RWPE1 (cell line): Measurements from ENCODE around the gene EMC8.

ENCODE experiments used
- CTCF ChIA-PET: fragments of 350-600 bp; sonication (Branson Sonifier 250); formaldehyde crosslinking; extraction: SDS; loops from one replicate; lab custom pipeline; 2021; lab: Yijun Ruan, JAX
- POLR2A ChIA-PET: fragments of 400-600 bp; formaldehyde crosslinking; extraction: SDS; loops from one replicate; lab custom pipeline; 2020; ENCODE audit warnings: antibody characterized with exemption; ENCODE audit not compliant: low non-redundant PET; lab: Yijun Ruan, JAX
- DNase-seq: peaks from one replicate; pipeline ENCODE4 v3.0.0; 2012; ENCODE audit warnings: low spot score
- H3K27ac ChIP-seq: fragments of 450-650 bp; 2 replicates; pipeline ENCODE4 v1.5.1; 2017
- CTCF ChIP-seq: fragments of 450-650 bp; conservative IDR thresholded peaks from 2 replicates; pipeline ENCODE4 v1.5.1; 2017; ENCODE audit warnings: low read depth, mild to moderate bottlenecking

The EMC8 gene

DNA sequence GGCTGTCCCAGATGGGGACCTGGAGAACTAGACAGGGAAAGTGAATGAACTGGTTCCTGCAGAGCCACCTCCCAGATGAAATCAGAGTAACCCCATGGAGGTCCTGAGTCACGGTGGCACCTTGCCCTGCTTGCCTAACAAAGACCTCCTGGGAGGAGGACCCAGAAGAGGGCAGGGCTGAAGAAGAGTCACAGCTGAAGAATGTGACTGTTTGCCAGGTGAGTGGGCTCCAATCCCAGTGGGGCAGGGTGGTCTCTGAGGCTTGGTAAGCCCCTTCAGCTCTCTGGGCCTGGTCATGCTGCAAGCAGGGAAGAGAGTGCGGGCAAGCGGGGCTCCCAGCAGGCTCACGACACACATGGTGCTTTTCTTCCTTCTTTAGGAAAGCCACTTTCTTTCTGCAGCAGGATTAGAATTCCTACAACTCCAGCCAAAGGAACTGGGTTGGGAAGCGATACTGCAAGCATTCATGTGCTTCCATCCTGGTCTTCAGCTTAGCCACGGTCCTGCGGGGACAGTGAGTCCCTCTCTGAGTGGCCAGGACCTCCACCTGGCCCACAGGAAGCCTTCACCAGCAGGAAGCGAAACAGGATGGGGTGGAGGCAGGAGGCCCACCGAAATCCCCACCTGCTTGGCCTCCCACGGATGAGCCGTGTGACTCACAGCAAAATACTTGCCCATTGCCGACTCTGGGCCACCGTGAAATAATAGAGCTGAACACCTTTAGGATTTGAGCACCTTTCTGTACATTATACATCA is 52.7 kb downstream of the EMC8 start:
- DNase-seq, result peak; percentile 92
- peak overlapping the region; percentile 99 for H3K27ac ChIP-seq
- POLR2A ChIA-PET, result interaction anchor here (1.0 kb wide), 1 partner anchor 48 kb away, joined by 5 read pairs; no protein-coding TSS in a partner anchor
- CTCF ChIA-PET, result interaction anchor here (0.6 to 1.3 kb wide), 2 partner anchors 13 to 207 kb away, joined by 4 read pairs; no protein-coding TSS in a partner anchor
- TF ChIP-seq CTCF, result no peak

- no peak for DNase-seq
- ChIA-PET CTCF (no interaction called here), POLR2A (no interaction called here)
- peak overlapping the region; percentile 91 for H3K27ac ChIP-seq
- no peak for TF ChIP-seq CTCF
Observed at GRCh38 chr16:85738923-85739715, 60.2 kb downstream of the EMC8 start.

GRCh38 chr16:85736921-85737320 is 62.4 kb downstream of the EMC8 start:
- H3K27ac ChIP-seq, result peak overlapping the region; percentile 91
- DNase-seq, result no peak
- TF ChIP-seq CTCF, result no peak
- CTCF ChIA-PET, result no interaction called here
- POLR2A ChIA-PET, result no interaction called here

DNA sequence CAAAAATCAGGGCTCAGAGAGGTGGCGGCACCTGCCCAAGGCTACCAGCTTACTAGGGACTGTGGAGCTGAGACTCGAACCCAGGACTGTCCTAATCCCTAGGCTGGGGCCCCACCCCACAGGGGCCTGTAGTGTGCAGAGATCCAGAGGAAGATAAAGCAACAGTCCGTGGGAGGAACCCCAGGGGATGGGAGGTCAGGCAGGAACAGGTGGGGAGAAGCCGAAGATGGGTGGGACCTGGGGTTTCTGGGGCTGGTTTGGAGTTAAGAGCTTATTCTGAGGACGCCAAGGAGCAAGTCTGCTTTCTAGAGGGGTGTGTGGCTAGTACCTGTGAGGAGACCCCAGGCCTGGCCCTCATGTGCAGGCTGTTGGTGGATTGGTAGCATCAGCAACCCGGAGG is 63.4 kb downstream of the EMC8 start:
- POLR2A ChIA-PET, result no interaction called here
- H3K27ac ChIP-seq, result peak overlapping the region; percentile 91
- TF ChIP-seq CTCF, result no peak
- CTCF ChIA-PET, result no interaction called here
- DNase-seq, result no peak

- POLR2A ChIA-PET, result no interaction called here
- DNase-seq, result no peak
- CTCF ChIA-PET, result no interaction called here
- no peak for TF ChIP-seq CTCF
- peak overlapping the region; percentile 91 for H3K27ac ChIP-seq
Observed at GRCh38 chr16:85735225-85735635, 64.1 kb downstream of the EMC8 start.

GRCh38 chr16:85734311-85735017 is 64.9 kb downstream of the EMC8 start:
- POLR2A ChIA-PET, result no interaction called here
- peak overlapping the region; percentile 91 for H3K27ac ChIP-seq
- CTCF ChIA-PET, result no interaction called here
- no peak for TF ChIP-seq CTCF
- no peak for DNase-seq
